ENCODE data around the gene SLC25A29. TPM values are rescaled to one million over a fixed set of nuclear protein-coding genes. Genes with fewer than 3 reads are reported as not detected.

Gene SLC25A29
- total and polyA plus RNA-seq, 2 of the 4 experiments (the other 2 are of a cell fraction) = 6.5 to 37.7 TPM

DNA sequence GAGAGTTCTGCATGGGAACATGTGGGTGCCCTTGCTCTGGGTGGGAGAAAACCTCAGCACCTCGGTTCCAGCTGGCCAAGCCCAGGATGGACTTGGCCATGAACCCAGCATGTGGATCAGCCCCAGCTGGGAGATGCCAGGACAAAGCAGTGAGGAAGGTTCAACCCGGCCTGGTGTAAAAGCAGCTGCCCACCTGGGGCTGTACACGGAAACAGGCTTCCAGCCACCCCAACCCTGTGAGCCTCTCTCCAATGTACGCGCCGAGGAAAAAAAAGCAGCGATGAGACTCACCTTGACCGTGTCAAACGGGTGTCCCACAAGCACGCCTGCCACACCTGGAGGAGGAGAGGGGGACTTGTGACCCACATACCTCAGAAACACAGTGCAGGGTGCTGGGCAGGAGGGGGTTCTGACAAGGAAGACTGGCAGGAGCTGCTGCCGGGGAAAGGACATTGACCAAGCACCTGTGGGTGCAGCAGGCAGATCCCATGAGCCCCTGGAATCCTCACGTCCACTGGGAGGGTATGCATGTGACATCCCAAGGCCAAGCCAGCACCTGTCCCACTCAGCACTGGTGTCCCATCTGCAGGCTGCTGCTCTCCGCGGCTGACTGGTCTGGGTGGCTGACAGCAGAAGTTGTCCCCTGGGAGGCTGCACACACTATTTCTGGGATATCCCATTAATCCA, 7.5 kb downstream of the SLC25A29 start:
- H3K27ac ChIP-seq (ENCODE audit: insufficient read depth, low read length) = no peak overlapping the region
- H3K4me3 ChIP-seq (ENCODE audit: insufficient read depth, low read depth, low read length) = no peak overlapping the region
- H2BK15ac ChIP-seq (ENCODE audit: low read depth, low read length) = no peak overlapping the region
- peaks cover 14 to 81% of the 10 kb centered on the region in 2 experiments for H3K79me1 ChIP-seq (ENCODE audit: low read depth in 1 of 2, low read length in 2 of 2)
- H3K23ac ChIP-seq (ENCODE audit: low read depth, low read length) = no peak overlapping the region
- dilution Hi-C loops (cut with HindIII; ENCODE audit: low sequenced_read_pairs, unreplicated experiment) (no loop called here), intact Hi-C loops (cut with micrococcal nuclease) (no loop called here), in situ Hi-C loops (cut with MboI; ENCODE audit: low sequenced_read_pairs) (no loop called here)
- ChIA-PET CTCF (no interaction called here), POLR2A (ENCODE audit: unreplicated experiment) (no interaction called here)
- no peak overlapping the region for H4K8ac ChIP-seq (ENCODE audit: low read depth in 2 of 2, low read length in 2 of 2)
- no peak overlapping the region for H3K4ac ChIP-seq (ENCODE audit: low read depth, low read length)
- no peak overlapping the region for H3K14ac ChIP-seq (replicated peaks; ENCODE audit: low read depth, low read length)
- no peaks in the 10 kb centered on the region for H3K9me3 ChIP-seq (ENCODE audit: control insufficient read depth, insufficient read depth, low read length)
- H3K56ac ChIP-seq (ENCODE audit: extremely low read depth, insufficient read depth, low read length) = no peak overlapping the region
- no peak overlapping the region for H2BK20ac ChIP-seq (ENCODE audit: low read depth, low read length)
- H3K4me2 ChIP-seq (ENCODE audit: low read depth, low read length) = no peak overlapping the region
- ATAC-seq (ENCODE audit: low read depth) = no peak
- H2BK5ac ChIP-seq (ENCODE audit: low read depth, low read length, poor library complexity, severe bottlenecking) = no peak overlapping the region
- H2AK5ac ChIP-seq (ENCODE audit: low read depth, low read length) = no peak overlapping the region
- no peaks in the 10 kb centered on the region for H3K27me3 ChIP-seq (ENCODE audit: control insufficient read depth, insufficient read depth, low read length)
- BruUV-seq (replicated peaks) = no TSS peak
- H2AK9ac ChIP-seq (replicated peaks; ENCODE audit: low read depth, low read length, poor library complexity) = no peak overlapping the region
- TF ChIP-seq MAFK (IDR thresholded peaks at IDR 0.05; ENCODE audit: low read depth, low read length) (no peak), CEBPB (IDR thresholded peaks at IDR 0.05; ENCODE audit: low read depth, low read length) (no peak), POLR2A (IDR thresholded peaks at IDR 0.05; ENCODE audit: low read depth, low read length) (no peak), RCOR1 (IDR thresholded peaks at IDR 0.05; ENCODE audit: insufficient replicate concordance, low read length) (no peak), FOS (IDR thresholded peaks at IDR 0.05; ENCODE audit: low read depth, low read length) (no peak), MXI1 (IDR thresholded peaks at IDR 0.05; ENCODE audit: borderline replicate concordance, low read depth, low read length) (no peak), NFE2L2 (IDR thresholded peaks at IDR 0.05; ENCODE audit: low read depth, low read length) (no peak), CHD1 (IDR thresholded peaks at IDR 0.05; ENCODE audit: low read depth, low read length) (no peak), RFX5 (IDR thresholded peaks at IDR 0.05; ENCODE audit: low read depth, low read length) (no peak), BHLHE40 (IDR thresholded peaks at IDR 0.05; ENCODE audit: low read depth, low read length) (no peak), MAZ (IDR thresholded peaks at IDR 0.05; ENCODE audit: borderline replicate concordance, low read depth, low read length) (no peak), USF2 (IDR thresholded peaks at IDR 0.05; ENCODE audit: low read depth, low read length) (no peak), RAD21 (IDR thresholded peaks at IDR 0.05; ENCODE audit: low read length) (no peak), SMC3 (IDR thresholded peaks at IDR 0.05; ENCODE audit: low read depth, low read length) (no peak)
- TF ChIP-seq, protein P1, sequence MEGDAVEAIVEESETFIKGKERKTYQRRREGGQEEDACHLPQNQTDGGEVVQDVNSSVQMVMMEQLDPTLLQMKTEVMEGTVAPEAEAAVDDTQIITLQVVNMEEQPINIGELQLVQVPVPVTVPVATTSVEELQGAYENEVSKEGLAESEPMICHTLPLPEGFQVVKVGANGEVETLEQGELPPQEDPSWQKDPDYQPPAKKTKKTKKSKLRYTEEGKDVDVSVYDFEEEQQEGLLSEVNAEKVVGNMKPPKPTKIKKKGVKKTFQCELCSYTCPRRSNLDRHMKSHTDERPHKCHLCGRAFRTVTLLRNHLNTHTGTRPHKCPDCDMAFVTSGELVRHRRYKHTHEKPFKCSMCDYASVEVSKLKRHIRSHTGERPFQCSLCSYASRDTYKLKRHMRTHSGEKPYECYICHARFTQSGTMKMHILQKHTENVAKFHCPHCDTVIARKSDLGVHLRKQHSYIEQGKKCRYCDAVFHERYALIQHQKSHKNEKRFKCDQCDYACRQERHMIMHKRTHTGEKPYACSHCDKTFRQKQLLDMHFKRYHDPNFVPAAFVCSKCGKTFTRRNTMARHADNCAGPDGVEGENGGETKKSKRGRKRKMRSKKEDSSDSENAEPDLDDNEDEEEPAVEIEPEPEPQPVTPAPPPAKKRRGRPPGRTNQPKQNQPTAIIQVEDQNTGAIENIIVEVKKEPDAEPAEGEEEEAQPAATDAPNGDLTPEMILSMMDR (conservative IDR thresholded peaks at IDR 0.05; ENCODE audit: low read depth, low read length) = no peak
- TF ChIP-seq, protein P2, sequence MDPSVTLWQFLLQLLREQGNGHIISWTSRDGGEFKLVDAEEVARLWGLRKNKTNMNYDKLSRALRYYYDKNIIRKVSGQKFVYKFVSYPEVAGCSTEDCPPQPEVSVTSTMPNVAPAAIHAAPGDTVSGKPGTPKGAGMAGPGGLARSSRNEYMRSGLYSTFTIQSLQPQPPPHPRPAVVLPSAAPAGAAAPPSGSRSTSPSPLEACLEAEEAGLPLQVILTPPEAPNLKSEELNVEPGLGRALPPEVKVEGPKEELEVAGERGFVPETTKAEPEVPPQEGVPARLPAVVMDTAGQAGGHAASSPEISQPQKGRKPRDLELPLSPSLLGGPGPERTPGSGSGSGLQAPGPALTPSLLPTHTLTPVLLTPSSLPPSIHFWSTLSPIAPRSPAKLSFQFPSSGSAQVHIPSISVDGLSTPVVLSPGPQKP (IDR thresholded peaks at IDR 0.05; ENCODE audit: borderline replicate concordance, low read depth, low read length) = no peak
- H3K18ac ChIP-seq (ENCODE audit: low read depth, low read length) = no peak overlapping the region
- peaks cover 6% of the 10 kb centered on the region for H3K9me1 ChIP-seq (ENCODE audit: insufficient read depth, low read length)
- no peak overlapping the region for H4K5ac ChIP-seq (ENCODE audit: low read depth, low read length)
- peaks cover 19% of the 10 kb centered on the region; the same call in 1 of the 2 replicates for H3K36me3 ChIP-seq (ENCODE audit: control insufficient read depth, insufficient read depth, low read length)
- H2AFZ ChIP-seq (replicated peaks; ENCODE audit: low read length, poor library complexity) = no peak overlapping the region
- no peak overlapping the region for H2BK120ac ChIP-seq (ENCODE audit: low read depth, low read length)
- WGBS, 2 experiments (ENCODE audit: extremely low coverage in 2 of 2, insufficient read length in 1 of 2) = 70% methylated on average over 3 of the region's 14 CpGs; no CpG with 5 or more reads in 1 of the 2 experiments
- peaks cover 15% of the 10 kb centered on the region for H3K4me1 ChIP-seq (ENCODE audit: control insufficient read depth, insufficient read depth, low read length)
- no peak overlapping the region for H4K91ac ChIP-seq (ENCODE audit: insufficient read depth, low read depth, low read length)
- DNase-seq = no peak
- H4K20me1 ChIP-seq (ENCODE audit: insufficient read depth, low read length) = peaks cover 60% of the 10 kb centered on the region
- H3K9ac ChIP-seq (ENCODE audit: low read depth, low read length) = no peak overlapping the region

Measured in IMR-90 (cell line).